ENCODE data around the gene EEFSEC.

EEFSEC gene

GRCh38 chr3:128362026-128362965 lies 209.0 kb downstream of the EEFSEC start:
- H3K79me2 ChIP-seq (ENCODE audit: control insufficient read depth, insufficient read depth, low read length), result no peaks in the 10 kb centered on the region
- no peak overlapping the region for H3K9ac ChIP-seq (ENCODE audit: low read length)
- H3K4me3 ChIP-seq (ENCODE audit: low read length), result no peak overlapping the region
- no peak overlapping the region for H4K5ac ChIP-seq (ENCODE audit: low read length)
- H3K27ac ChIP-seq (ENCODE audit: low read depth, low read length), result no peak overlapping the region
- H2BK5ac ChIP-seq (ENCODE audit: low read length), result no peak overlapping the region
- no peak overlapping the region for H3K23ac ChIP-seq (ENCODE audit: low read length)
- no peaks in the 10 kb centered on the region for H3K79me1 ChIP-seq (ENCODE audit: low read length)
- no peaks in the 10 kb centered on the region for H3K27me3 ChIP-seq (ENCODE audit: insufficient read depth, low read length, poor library complexity)
- H3K4me2 ChIP-seq (ENCODE audit: low read length), result no peak overlapping the region
- WGBS (ENCODE audit: extremely low coverage, insufficient coverage, low lambda C conversion rate), result no CpG with 5 or more reads among the region's 16 CpGs
- no peak overlapping the region for H3K56ac ChIP-seq (ENCODE audit: low read length)
- H3K36me3 ChIP-seq (ENCODE audit: control insufficient read depth, insufficient read depth, low read length), result no peaks in the 10 kb centered on the region
- H3K4me1 ChIP-seq (ENCODE audit: control insufficient read depth, low read depth, low read length), result peaks cover 2% of the 10 kb centered on the region
- H2AK5ac ChIP-seq (ENCODE audit: low read length), result no peak overlapping the region
- no peak overlapping the region for H3K4ac ChIP-seq (ENCODE audit: low read depth, low read length)
- H2BK15ac ChIP-seq (replicated peaks; ENCODE audit: low read depth), result no peak overlapping the region
- H4K8ac ChIP-seq (ENCODE audit: low read depth, low read length), result no peak overlapping the region
- no peak overlapping the region for H2BK120ac ChIP-seq (ENCODE audit: low read depth, low read length)
- no peak overlapping the region for H3K18ac ChIP-seq (ENCODE audit: low read length)
- DNase-seq, result no peak

DNA sequence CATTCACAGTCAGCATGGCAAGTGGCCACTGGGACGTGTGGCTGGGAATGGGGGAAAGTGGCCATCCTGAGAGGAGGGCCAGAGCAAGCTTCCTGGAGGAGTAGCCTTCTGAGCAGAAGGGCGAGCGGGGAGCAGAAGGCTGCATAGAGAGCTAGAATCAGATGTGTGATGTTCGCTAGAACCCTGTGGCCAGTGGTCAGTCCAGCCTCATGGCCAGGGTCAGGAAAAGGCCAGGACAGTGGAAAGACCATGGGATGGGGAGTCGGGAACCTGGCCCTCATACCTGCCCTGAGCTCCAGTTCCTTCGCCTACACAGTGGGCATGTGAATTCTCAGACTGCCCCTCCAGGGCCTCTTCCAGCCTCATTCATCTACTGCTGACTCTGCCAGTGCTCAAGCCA lies 211.0 kb downstream of the EEFSEC start:
- Histone ChIP-seq H3K79me1 (ENCODE audit: low read length) (no peaks in the 10 kb centered on the region), H3K9ac (ENCODE audit: low read length) (no peak overlapping the region), H2AK5ac (ENCODE audit: low read length) (no peak overlapping the region), H3K18ac (ENCODE audit: low read length) (no peak overlapping the region), H2BK5ac (ENCODE audit: low read length) (no peak overlapping the region), H3K4ac (ENCODE audit: low read depth, low read length) (no peak overlapping the region), H3K27ac (ENCODE audit: low read depth, low read length) (no peak overlapping the region), H3K36me3 (ENCODE audit: control insufficient read depth, insufficient read depth, low read length) (no peaks in the 10 kb centered on the region), H2BK15ac (replicated peaks; ENCODE audit: low read depth) (no peak overlapping the region), H3K23ac (ENCODE audit: low read length) (no peak overlapping the region), H3K4me1 (ENCODE audit: control insufficient read depth, low read depth, low read length) (peaks cover 5% of the 10 kb centered on the region), H3K56ac (ENCODE audit: low read length) (no peak overlapping the region), H3K4me3 (ENCODE audit: low read length) (no peak overlapping the region), H3K4me2 (ENCODE audit: low read length) (no peak overlapping the region), H3K27me3 (ENCODE audit: insufficient read depth, low read length, poor library complexity) (no peaks in the 10 kb centered on the region), H3K79me2 (ENCODE audit: control insufficient read depth, insufficient read depth, low read length) (no peaks in the 10 kb centered on the region), H2BK120ac (ENCODE audit: low read depth, low read length) (no peak overlapping the region), H4K8ac (ENCODE audit: low read depth, low read length) (no peak overlapping the region), H4K5ac (ENCODE audit: low read length) (no peak overlapping the region)
- no CpG with 5 or more reads among the region's 6 CpGs for WGBS (ENCODE audit: extremely low coverage, insufficient coverage, low lambda C conversion rate)
- DNase-seq, result no peak

GRCh38 chr3:128364808-128365360 lies 211.6 kb downstream of the EEFSEC start:
- Histone ChIP-seq H2BK120ac (ENCODE audit: low read depth, low read length) (no peak overlapping the region), H4K5ac (ENCODE audit: low read length) (no peak overlapping the region), H3K4me1 (ENCODE audit: control insufficient read depth, low read depth, low read length) (peaks cover 5% of the 10 kb centered on the region), H2BK5ac (ENCODE audit: low read length) (no peak overlapping the region), H4K8ac (ENCODE audit: low read depth, low read length) (no peak overlapping the region), H3K56ac (ENCODE audit: low read length) (no peak overlapping the region), H3K18ac (ENCODE audit: low read length) (no peak overlapping the region), H3K4ac (ENCODE audit: low read depth, low read length) (no peak overlapping the region), H3K27me3 (ENCODE audit: insufficient read depth, low read length, poor library complexity) (no peaks in the 10 kb centered on the region), H3K79me2 (ENCODE audit: control insufficient read depth, insufficient read depth, low read length) (no peaks in the 10 kb centered on the region), H3K4me3 (ENCODE audit: low read length) (no peak overlapping the region), H3K4me2 (ENCODE audit: low read length) (no peak overlapping the region), H2AK5ac (ENCODE audit: low read length) (no peak overlapping the region), H3K27ac (ENCODE audit: low read depth, low read length) (no peak overlapping the region), H2BK15ac (replicated peaks; ENCODE audit: low read depth) (no peak overlapping the region), H3K79me1 (ENCODE audit: low read length) (no peaks in the 10 kb centered on the region), H3K36me3 (ENCODE audit: control insufficient read depth, insufficient read depth, low read length) (no peaks in the 10 kb centered on the region), H3K23ac (ENCODE audit: low read length) (no peak overlapping the region), H3K9ac (ENCODE audit: low read length) (no peak overlapping the region)
- WGBS (ENCODE audit: extremely low coverage, insufficient coverage, low lambda C conversion rate), result no CpG with 5 or more reads among the region's 7 CpGs
- DNase-seq, result no peak

- WGBS (ENCODE audit: extremely low coverage, insufficient coverage, low lambda C conversion rate), result no CpG with 5 or more reads among the region's 2 CpGs
- Histone ChIP-seq H4K8ac (ENCODE audit: low read depth, low read length) (no peak overlapping the region), H3K36me3 (ENCODE audit: control insufficient read depth, insufficient read depth, low read length) (no peaks in the 10 kb centered on the region), H3K4ac (ENCODE audit: low read depth, low read length) (no peak overlapping the region), H3K79me2 (ENCODE audit: control insufficient read depth, insufficient read depth, low read length) (no peaks in the 10 kb centered on the region), H3K27me3 (ENCODE audit: insufficient read depth, low read length, poor library complexity) (no peaks in the 10 kb centered on the region), H3K9ac (ENCODE audit: low read length) (no peak overlapping the region), H3K18ac (ENCODE audit: low read length) (no peak overlapping the region), H2BK15ac (replicated peaks; ENCODE audit: low read depth) (no peak overlapping the region), H4K5ac (ENCODE audit: low read length) (no peak overlapping the region), H3K4me1 (ENCODE audit: control insufficient read depth, low read depth, low read length) (peaks cover 5% of the 10 kb centered on the region), H3K27ac (ENCODE audit: low read depth, low read length) (no peak overlapping the region), H2AK5ac (ENCODE audit: low read length) (no peak overlapping the region), H3K79me1 (ENCODE audit: low read length) (no peaks in the 10 kb centered on the region), H3K23ac (ENCODE audit: low read length) (no peak overlapping the region), H3K56ac (ENCODE audit: low read length) (no peak overlapping the region), H2BK5ac (ENCODE audit: low read length) (no peak overlapping the region), H3K4me3 (ENCODE audit: low read length) (no peak overlapping the region), H2BK120ac (ENCODE audit: low read depth, low read length) (no peak overlapping the region), H3K4me2 (ENCODE audit: low read length) (no peak overlapping the region)
- DNase-seq, result no peak
Observed at GRCh38 chr3:128366136-128366535, 212.9 kb downstream of the EEFSEC start.

DNA sequence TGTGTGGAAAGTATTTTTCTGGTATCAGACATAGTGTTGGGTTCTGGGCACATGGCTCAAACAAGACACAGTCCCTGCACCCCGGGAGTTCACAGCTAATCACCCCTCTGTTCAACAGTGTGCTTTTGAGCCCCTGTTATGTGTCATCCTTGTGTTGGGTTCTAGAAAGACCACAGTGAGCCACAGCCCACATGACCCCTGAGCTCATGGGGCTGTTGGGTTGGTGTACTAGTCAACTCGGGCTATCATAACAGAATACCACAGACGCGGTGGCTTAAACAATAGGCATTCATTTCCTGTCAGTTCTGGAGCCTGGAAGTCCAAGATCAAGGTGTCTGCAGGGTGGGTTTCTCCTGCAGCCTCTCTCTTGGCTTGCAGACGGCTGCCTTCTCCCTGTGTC lies 213.4 kb downstream of the EEFSEC start:
- no peak overlapping the region for H3K4me2 ChIP-seq (ENCODE audit: low read length)
- no peak overlapping the region for H2AK5ac ChIP-seq (ENCODE audit: low read length)
- no peaks in the 10 kb centered on the region for H3K79me1 ChIP-seq (ENCODE audit: low read length)
- no peak overlapping the region for H3K4ac ChIP-seq (ENCODE audit: low read depth, low read length)
- no peak overlapping the region for H4K5ac ChIP-seq (ENCODE audit: low read length)
- H3K27me3 ChIP-seq (ENCODE audit: insufficient read depth, low read length, poor library complexity), result no peaks in the 10 kb centered on the region
- H3K56ac ChIP-seq (ENCODE audit: low read length), result no peak overlapping the region
- no peak for DNase-seq
- H3K4me3 ChIP-seq (ENCODE audit: low read length), result no peak overlapping the region
- no peak overlapping the region for H2BK120ac ChIP-seq (ENCODE audit: low read depth, low read length)
- no peak overlapping the region for H2BK5ac ChIP-seq (ENCODE audit: low read length)
- H2BK15ac ChIP-seq (replicated peaks; ENCODE audit: low read depth), result no peak overlapping the region
- no peaks in the 10 kb centered on the region for H3K79me2 ChIP-seq (ENCODE audit: control insufficient read depth, insufficient read depth, low read length)
- no peaks in the 10 kb centered on the region for H3K36me3 ChIP-seq (ENCODE audit: control insufficient read depth, insufficient read depth, low read length)
- peaks cover 5% of the 10 kb centered on the region for H3K4me1 ChIP-seq (ENCODE audit: control insufficient read depth, low read depth, low read length)
- no peak overlapping the region for H3K9ac ChIP-seq (ENCODE audit: low read length)
- WGBS (ENCODE audit: extremely low coverage, insufficient coverage, low lambda C conversion rate), result no CpG with 5 or more reads among the region's 5 CpGs
- H3K23ac ChIP-seq (ENCODE audit: low read length), result no peak overlapping the region
- H3K18ac ChIP-seq (ENCODE audit: low read length), result no peak overlapping the region
- no peak overlapping the region for H3K27ac ChIP-seq (ENCODE audit: low read depth, low read length)
- no peak overlapping the region for H4K8ac ChIP-seq (ENCODE audit: low read depth, low read length)

All from mesendoderm (in vitro differentiated cells).